OCI-M2 (cell line): ENCODE measurements around the gene CATSPERD.

ENCODE experiments used
- DNase-seq: peaks from one replicate; lab custom pipeline; 2025; ENCODE audit not compliant: unreplicated experiment; lab: John Stamatoyannopoulos, UW

Gene CATSPERD

GRCh38 chr19:5803752-5804515 lies 83.5 kb downstream of the CATSPERD start:
- peak; percentile 2 for DNase-seq

- no peak for DNase-seq
These were observed 84.4 kb downstream of the CATSPERD start, which contains the start of gene NRTN for GRCh38 chr19:5804516-5805461. Gene NRTN (plus strand): TSS chr19:5805067. CDS start chr19:5824166, 19,099 bp downstream.

GRCh38 chr19:5805462-5806132 lies 85.2 kb downstream of the CATSPERD start:
- peak; percentile 1 for DNase-seq

DNA sequence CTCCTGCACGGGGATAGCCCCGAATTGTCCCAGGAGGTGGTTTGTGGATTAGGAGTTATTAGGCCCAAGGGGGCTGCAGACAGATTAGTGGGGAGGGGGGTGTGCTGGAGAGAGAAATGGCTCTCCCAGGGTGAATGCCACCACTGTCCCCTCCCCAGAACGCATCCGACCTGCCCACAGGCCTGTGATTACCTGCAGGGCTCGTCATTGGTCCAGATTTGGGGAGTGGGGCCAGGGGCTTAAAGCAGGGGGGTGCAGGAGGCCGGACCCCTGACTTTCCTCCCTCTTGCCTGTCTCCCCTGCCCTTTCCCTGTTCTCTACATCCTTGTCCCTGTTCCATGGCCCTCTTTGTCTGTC lies 85.7 kb downstream of the CATSPERD start:
- no peak for DNase-seq

GRCh38 chr19:5806905-5807304 lies 86.5 kb downstream of the CATSPERD start:
- no peak for DNase-seq

DNA sequence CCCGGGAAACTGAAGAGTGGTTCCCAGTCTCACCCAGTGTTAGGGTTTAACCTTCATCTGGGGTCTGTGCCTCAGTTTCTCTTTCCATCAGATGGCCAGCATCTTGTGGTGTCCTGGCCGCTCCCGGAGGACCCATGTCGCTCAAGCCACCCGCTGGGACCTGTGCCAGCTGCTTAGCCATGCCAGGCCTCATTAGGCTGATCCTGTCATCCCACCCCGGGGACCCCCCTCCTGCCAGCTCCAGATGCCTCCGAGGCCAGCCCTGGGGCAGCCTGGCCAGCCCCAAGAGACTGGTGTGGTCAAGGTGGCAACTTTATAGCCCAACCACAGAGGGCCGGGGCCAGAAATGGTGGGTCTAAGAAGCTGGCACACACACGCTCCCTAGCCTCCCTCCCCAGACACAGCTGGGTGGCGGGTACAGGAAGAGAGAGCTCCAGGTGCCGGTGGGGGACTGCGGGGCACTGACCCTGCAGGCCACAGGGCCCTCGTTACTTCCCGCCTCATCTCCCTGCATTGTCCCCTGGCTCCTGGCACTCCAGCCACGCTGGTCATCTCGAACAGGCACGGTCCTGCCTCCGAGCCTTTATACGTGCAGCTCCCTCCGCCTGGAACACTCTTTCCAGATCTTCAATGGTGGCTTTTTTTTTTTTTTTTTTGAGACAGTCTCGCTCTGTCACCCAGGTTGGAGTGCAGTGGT lies 87.8 kb downstream of the CATSPERD start:
- DNase-seq: no peak

- DNase-seq: no peak
These were observed 88.6 kb downstream of the CATSPERD start for GRCh38 chr19:5809053-5809452.

DNA sequence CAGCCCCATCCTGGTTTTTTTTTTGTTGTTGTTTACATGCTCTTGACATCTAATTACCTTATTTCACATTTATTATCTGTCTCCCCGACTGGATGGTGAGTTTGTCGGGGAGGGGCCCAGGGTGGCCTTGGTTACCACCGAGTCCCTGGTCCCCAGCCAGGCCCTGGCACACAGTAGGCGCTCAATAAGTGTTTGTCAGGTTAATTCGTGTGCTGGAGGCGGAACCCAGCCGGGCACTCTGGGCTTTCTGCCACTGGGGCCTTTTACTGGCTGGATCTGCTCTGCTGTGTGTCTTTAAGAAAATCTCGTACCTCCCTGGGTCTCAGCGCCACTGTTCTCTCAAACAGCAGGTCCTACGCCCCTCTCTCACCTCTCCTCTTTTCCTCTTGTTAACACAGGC lies 89.0 kb downstream of the CATSPERD start:
- no peak for DNase-seq

GRCh38 chr19:5811117-5811516 lies 90.7 kb downstream of the CATSPERD start:
- DNase-seq: no peak

- DNase-seq: no peak
These were observed 93.8 kb downstream of the CATSPERD start for GRCh38 chr19:5814123-5814851.

- DNase-seq: no peak
These were observed 94.4 kb downstream of the CATSPERD start for GRCh38 chr19:5814852-5815246.

- DNase-seq: no peak
These were observed 96.8 kb downstream of the CATSPERD start for GRCh38 chr19:5817218-5817617.

DNA sequence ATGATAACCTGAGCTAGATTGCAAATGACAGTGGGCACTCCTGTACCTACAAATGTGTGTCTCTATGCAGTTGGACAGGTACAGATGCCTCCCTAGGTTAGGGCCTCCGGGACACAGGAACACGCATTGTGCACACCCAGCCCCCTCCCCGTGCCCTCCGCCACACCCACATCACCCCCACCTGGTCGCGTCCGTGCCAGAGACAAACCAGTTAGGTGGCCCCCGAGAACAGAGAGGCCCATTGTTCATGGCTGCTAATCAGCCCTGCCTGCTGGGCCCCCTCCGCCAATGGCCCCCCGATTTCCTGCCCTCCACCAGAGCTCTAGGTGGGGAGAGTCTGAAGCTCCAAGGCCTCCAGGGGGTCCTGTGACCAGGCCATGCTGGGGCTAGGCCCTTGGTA lies 98.2 kb downstream of the CATSPERD start:
- DNase-seq: no peak

- DNase-seq: no peak
These were observed 100.3 kb downstream of the CATSPERD start for GRCh38 chr19:5820785-5821184.

DNA sequence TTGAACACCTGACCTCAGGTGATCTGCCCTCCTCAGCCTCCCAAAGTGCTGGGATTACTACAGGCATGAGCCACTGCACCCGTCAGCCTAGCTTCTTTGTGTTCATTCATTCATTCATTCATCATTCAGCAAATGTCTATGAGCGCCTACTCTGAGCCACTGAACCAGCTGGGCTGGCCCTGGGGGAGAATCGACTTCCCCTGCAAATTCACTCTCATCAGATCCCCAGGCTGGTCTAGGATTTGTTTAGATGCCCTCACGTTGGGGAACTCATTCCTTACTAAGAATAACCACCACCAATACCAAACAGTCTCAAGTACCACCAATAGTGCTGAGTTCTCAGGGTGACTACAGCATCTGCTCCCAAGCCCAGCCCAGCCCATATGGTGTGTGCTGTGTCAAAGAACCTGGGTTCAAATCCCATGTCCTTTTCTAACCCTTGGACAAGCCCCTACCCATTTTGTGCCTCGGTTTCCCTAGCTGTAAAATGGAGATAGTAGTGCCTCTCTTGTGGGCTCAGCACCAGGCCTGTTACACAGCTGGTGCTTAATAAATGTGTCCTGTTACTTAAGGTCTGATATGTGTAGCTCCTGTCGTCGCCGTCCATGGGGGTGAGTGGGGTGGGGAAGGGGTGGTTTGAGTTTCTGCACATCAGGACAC lies 101.2 kb downstream of the CATSPERD start:
- DNase-seq: no peak

DNA sequence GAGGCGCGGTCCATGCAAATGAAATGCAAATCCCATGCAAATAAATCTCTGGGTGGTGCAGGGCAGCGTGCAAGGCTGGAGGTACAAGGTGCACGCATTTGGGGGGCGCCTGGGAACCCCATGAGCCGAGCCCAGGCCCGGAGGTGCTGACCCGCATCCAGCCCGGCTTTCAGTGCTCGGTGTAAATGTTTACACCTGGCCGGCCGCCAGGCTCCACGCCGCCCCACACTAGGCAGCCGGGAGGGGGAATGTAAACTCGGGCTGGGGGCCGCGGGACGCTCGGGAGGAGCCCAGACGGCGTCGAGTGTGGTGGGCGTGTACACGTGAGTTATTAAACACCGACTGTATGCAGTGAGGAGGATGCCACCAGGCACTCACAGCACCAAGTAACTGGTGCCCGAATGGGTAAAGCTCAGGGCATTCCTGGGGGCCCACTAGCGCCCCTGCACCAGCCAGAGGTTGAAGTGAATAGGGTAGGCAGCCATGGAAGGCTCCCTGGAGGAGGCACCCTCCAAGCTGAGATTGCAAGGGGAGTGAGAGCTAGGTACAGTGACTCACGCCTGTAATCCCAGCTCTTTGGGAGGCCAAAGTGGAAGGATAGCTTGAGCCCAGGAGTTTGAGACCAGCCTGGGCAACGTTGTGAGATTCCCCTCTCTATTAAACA lies 101.9 kb downstream of the CATSPERD start:
- DNase-seq: no peak

- no peak for DNase-seq
These were observed 103.3 kb downstream of the CATSPERD start for GRCh38 chr19:5823579-5824281.

- DNase-seq: no peak
These were observed 104.3 kb downstream of the CATSPERD start for GRCh38 chr19:5824751-5825150.

- no peak for DNase-seq
These were observed 104.7 kb downstream of the CATSPERD start for GRCh38 chr19:5825178-5825577.
